Keratinocyte (primary cell): ENCODE data around the gene SIX6. TPM values are rescaled to one million over a fixed set of nuclear protein-coding genes. Genes with fewer than 3 reads are reported as not detected.

Source experiments
- DNase-seq: peaks from one replicate; pipeline ENCODE4 v3.0.0-alpha.2; 2011; ENCODE audit warnings: low read depth, missing footprints, low spot score
- FAIRE-seq: peaks from 2 replicates; lab custom pipeline; 2011; peaks lifted over from hg19 to GRCh38; lab: Jason Lieb, UNC
- H2AFZ ChIP-seq: 2 replicates; pipeline ENCODE4 v1.6.0; 2012; ENCODE audit warnings: low read length, control low read depth, inconsistent platforms; ENCODE audit not compliant: control insufficient read depth
- H3K27ac ChIP-seq: 2 replicates; pipeline ENCODE4 v1.5.1; 2011; ENCODE audit warnings: low read length; ENCODE audit not compliant: control insufficient read depth, insufficient read depth
- H3K27me3 ChIP-seq: 3 replicates; pipeline ENCODE4 v1.6.0; 2011; ENCODE audit warnings: low read length; ENCODE audit not compliant: control insufficient read depth, insufficient read depth; ENCODE audit errors: extremely low read depth
- H3K36me3 ChIP-seq, 2 experiments: 2 replicates in 1 of 2; 3 replicates in 1 of 2; pipeline ENCODE4 v1.5.1; 2011; ENCODE audit warnings: low read length in 2 of 2, mild to moderate bottlenecking in 1 of 2; ENCODE audit not compliant: control insufficient read depth in 2 of 2, insufficient read depth in 2 of 2; ENCODE audit errors: extremely low read depth in 1 of 2
- H3K4me1 ChIP-seq: 3 replicates; pipeline ENCODE4 v1.5.1; 2011; ENCODE audit warnings: low read length; ENCODE audit not compliant: control insufficient read depth, insufficient read depth; ENCODE audit errors: extremely low read depth
- H3K4me2 ChIP-seq: 3 replicates; pipeline ENCODE4 v1.6.0; 2011; ENCODE audit warnings: low read depth, low read length; ENCODE audit not compliant: control insufficient read depth, insufficient read depth; ENCODE audit errors: extremely low read depth
- H3K4me3 ChIP-seq, 3 experiments: fragments of 200-600 bp in 1 of 3; sonication (generic) in 1 of 3; 2 replicates in 2 of 3; 3 replicates in 1 of 3; pipeline ENCODE4 v1.5.1; 2011 to 2016; ENCODE audit warnings: low read length in 3 of 3, mild to moderate bottlenecking in 3 of 3, control low read depth in 2 of 3, inconsistent platforms in 1 of 3, low read depth in 1 of 3, mixed read lengths in 1 of 3, mixed run types in 1 of 3, moderate library complexity in 1 of 3; ENCODE audit not compliant: control insufficient read depth in 2 of 3, insufficient read depth in 2 of 3; ENCODE audit errors: extremely low read depth in 1 of 3
- H3K79me2 ChIP-seq: 2 replicates; pipeline ENCODE4 v1.6.0; 2012; ENCODE audit warnings: low read length; ENCODE audit not compliant: control insufficient read depth, insufficient read depth
- H3K9ac ChIP-seq: 3 replicates; pipeline ENCODE4 v1.6.0; 2011; ENCODE audit warnings: low read length; ENCODE audit not compliant: control insufficient read depth, insufficient read depth; ENCODE audit errors: extremely low read depth
- H3K9me1 ChIP-seq: 3 replicates; pipeline ENCODE4 v1.6.0; 2011; ENCODE audit warnings: low read length; ENCODE audit not compliant: control insufficient read depth, insufficient read depth; ENCODE audit errors: extremely low read depth
- H3K9me3 ChIP-seq: 2 replicates; pipeline ENCODE4 v1.5.1; 2012; ENCODE audit warnings: low read depth, low read length; ENCODE audit not compliant: control insufficient read depth
- H4K20me1 ChIP-seq: 3 replicates; pipeline ENCODE4 v1.6.0; 2011; ENCODE audit warnings: low read length; ENCODE audit not compliant: control insufficient read depth, insufficient read depth; ENCODE audit errors: extremely low read depth
- EZH2 ChIP-seq: IDR thresholded peaks from one replicate; pipeline ENCODE4 v1.6.1; 2012; ENCODE audit warnings: inconsistent platforms, mild to moderate bottlenecking, low read length, moderate library complexity
- dilution Hi-C: fragments of 300-500 bp; cut with MboI; formaldehyde crosslinking; loops from one replicate; pipeline ENCODE4 v1.7.0; 2020; ENCODE audit warnings: low sequenced_read_pairs; ENCODE audit not compliant: extremely low pct_ligation_motif_present
- polyA plus RNA-seq, 5 experiments: library from polyadenylated mRNA; depleted of rRNA in 3 of 5; stranded (reverse) in 3 of 5; stranded (forward) in 1 of 5; unstranded in 1 of 5; fragments of >200 nt; gene quantifications; 1 replicate in 1 of 5; 2 replicates in 3 of 5; 3 replicates in 1 of 5; pipeline versions ENCODE4 v1.2.1 to v1.2.3, GENCODE V29; 2011 to 2012; ENCODE audit warnings: missing spikeins in 2 of 5, low read depth in 1 of 5, low replicate concordance in 1 of 5
- TF ChIP-seq, protein P1 (sequence below), 3 experiments: IDR thresholded peaks in 1 of 3; conservative IDR thresholded peaks in 1 of 3; optimal IDR thresholded peaks in 1 of 3; 2 replicates in 2 of 3; 3 replicates in 1 of 3; pipeline versions ENCODE3 to v1.5.1; 2011; ENCODE audit warnings: low read length in 3 of 3, mild to moderate bottlenecking in 3 of 3, moderate library complexity in 2 of 3, control low read depth in 1 of 3, inconsistent platforms in 1 of 3; ENCODE audit not compliant: insufficient read depth in 2 of 3; ENCODE audit errors: extremely low read depth in 1 of 3

Gene SIX6
- polyA plus RNA-seq, 1 donor (not counting 4 experiments of a cell fraction or from before 2014, with no cell fraction given): not detected

- H3K27me3 ChIP-seq: peaks cover 98% of the 10 kb centered on the region
- no peak overlapping the region for H3K27ac ChIP-seq
- H2AFZ ChIP-seq: no peak overlapping the region
- H3K9me3 ChIP-seq: no peaks in the 10 kb centered on the region
- FAIRE-seq (no peak), DNase-seq (no peak)
- no peak overlapping the region for H3K9ac ChIP-seq
- no peaks in the 10 kb centered on the region for H3K4me1 ChIP-seq
- H3K4me2 ChIP-seq: no peak overlapping the region
- no peaks in the 10 kb centered on the region for H3K9me1 ChIP-seq
- H4K20me1 ChIP-seq: peaks cover 5% of the 10 kb centered on the region
- H3K79me2 ChIP-seq: no peaks in the 10 kb centered on the region
- H3K36me3 ChIP-seq: no peaks in the 10 kb centered on the region
- dilution Hi-C loops: no loop called here
- TF ChIP-seq, protein P1, sequence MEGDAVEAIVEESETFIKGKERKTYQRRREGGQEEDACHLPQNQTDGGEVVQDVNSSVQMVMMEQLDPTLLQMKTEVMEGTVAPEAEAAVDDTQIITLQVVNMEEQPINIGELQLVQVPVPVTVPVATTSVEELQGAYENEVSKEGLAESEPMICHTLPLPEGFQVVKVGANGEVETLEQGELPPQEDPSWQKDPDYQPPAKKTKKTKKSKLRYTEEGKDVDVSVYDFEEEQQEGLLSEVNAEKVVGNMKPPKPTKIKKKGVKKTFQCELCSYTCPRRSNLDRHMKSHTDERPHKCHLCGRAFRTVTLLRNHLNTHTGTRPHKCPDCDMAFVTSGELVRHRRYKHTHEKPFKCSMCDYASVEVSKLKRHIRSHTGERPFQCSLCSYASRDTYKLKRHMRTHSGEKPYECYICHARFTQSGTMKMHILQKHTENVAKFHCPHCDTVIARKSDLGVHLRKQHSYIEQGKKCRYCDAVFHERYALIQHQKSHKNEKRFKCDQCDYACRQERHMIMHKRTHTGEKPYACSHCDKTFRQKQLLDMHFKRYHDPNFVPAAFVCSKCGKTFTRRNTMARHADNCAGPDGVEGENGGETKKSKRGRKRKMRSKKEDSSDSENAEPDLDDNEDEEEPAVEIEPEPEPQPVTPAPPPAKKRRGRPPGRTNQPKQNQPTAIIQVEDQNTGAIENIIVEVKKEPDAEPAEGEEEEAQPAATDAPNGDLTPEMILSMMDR (optimal IDR thresholded peaks at IDR 0.05 in 1 of 3, IDR thresholded peaks at IDR 0.05 in 1 of 3, conservative IDR thresholded peaks at IDR 0.05 in 1 of 3; ENCODE audit: extremely low read depth in 1 of 3, insufficient read depth in 2 of 3, low read length in 3 of 3): no peak
- peak; percentile 98 for TF ChIP-seq EZH2
- no peak overlapping the region for H3K4me3 ChIP-seq
These were observed 700 bp downstream of the SIX6 start for GRCh38 chr14:60509438-60510253.

- H2AFZ ChIP-seq: no peak overlapping the region
- no peak for DNase-seq
- dilution Hi-C loops: no loop called here
- FAIRE-seq: no peak
- no peak overlapping the region for H3K4me3 ChIP-seq
- H4K20me1 ChIP-seq: peaks cover 5% of the 10 kb centered on the region
- no peaks in the 10 kb centered on the region for H3K79me2 ChIP-seq
- H3K4me2 ChIP-seq: no peak overlapping the region
- H3K27me3 ChIP-seq: peaks cover 100% of the 10 kb centered on the region
- H3K9me3 ChIP-seq: no peaks in the 10 kb centered on the region
- no peak for TF ChIP-seq EZH2
- TF ChIP-seq, protein P1 (optimal IDR thresholded peaks at IDR 0.05 in 1 of 3, IDR thresholded peaks at IDR 0.05 in 1 of 3, conservative IDR thresholded peaks at IDR 0.05 in 1 of 3; ENCODE audit: extremely low read depth in 1 of 3, insufficient read depth in 2 of 3, low read length in 3 of 3): no peak
- H3K9me1 ChIP-seq: no peaks in the 10 kb centered on the region
- no peaks in the 10 kb centered on the region for H3K4me1 ChIP-seq
- H3K36me3 ChIP-seq: no peaks in the 10 kb centered on the region
- no peak overlapping the region for H3K27ac ChIP-seq
- H3K9ac ChIP-seq: no peak overlapping the region
These were observed 1.5 kb downstream of the SIX6 start for GRCh38 chr14:60510254-60510950.
